Tibial nerve (tissue), 3 donors: ENCODE data around the gene LIN37.

Experiments used
- CTCF ChIP-seq, 5 experiments: fragments of 200-600 bp in 3 of 5; fragments of 450-650 bp in 2 of 5; sonication (generic) in 3 of 5; IDR thresholded peaks; one replicate each; pipeline ENCODE4 v1.5.1; 2016 to 2019; ENCODE audit warnings: antibody characterized with exemption in 5 of 5, mild to moderate bottlenecking in 3 of 5, moderate library complexity in 2 of 5
- POLR2A ChIP-seq, 2 donors: fragments of 450-650 bp; IDR thresholded peaks; one replicate each; pipeline ENCODE4 v1.6.1; 2017; ENCODE audit warnings: antibody characterized with exemption in 2 of 2, mild to moderate bottlenecking in 2 of 2, moderate library complexity in 2 of 2

GRCh38 chr19:35744430-35745327, 3.7 kb upstream of the LIN37 start:
- peak; percentile 28 to 53 (median 53) for TF ChIP-seq CTCF (IDR thresholded peaks at IDR 0.05)
- no peak for TF ChIP-seq POLR2A (IDR thresholded peaks at IDR 0.05)
